ENCODE measurements around the gene EHD3. TPM values are rescaled to one million over a fixed set of nuclear protein-coding genes. Genes with fewer than 3 reads are reported as not detected.

Gene EHD3
- total and polyA plus RNA-seq, 10 donors = 4.6 to 27.2 (median 14.2) TPM

- 16 to 71% (median 47%) methylated on average over 4 of the region's 4 CpGs for WGBS, 5 donors
- H3K27ac ChIP-seq = peak overlapping the region in 4 of 8 donors; percentile 25 to 75 (median 42)
These were observed 20.1 kb upstream of the EHD3 start for GRCh38 chr2:31213601-31214443.

GRCh38 chr2:31214444-31214915 lies 19.5 kb upstream of the EHD3 start:
- intact Hi-C loops (cut with DNase I; ENCODE audit: low total_unique reads) = no loop called here
- WGBS, 5 donors = 75 to 84% (median 78%) methylated on average over 8 of the region's 8 CpGs
- TF ChIP-seq POLR2AphosphoS5 (IDR thresholded peaks at IDR 0.05) (no peak), POLR2A (IDR thresholded peaks at IDR 0.05) (no peak), CTCF (IDR thresholded peaks at IDR 0.05 in 8 of 11, conservative IDR thresholded peaks at IDR 0.05 in 3 of 11) (no peak)
- H3K9me3 ChIP-seq = no peaks in the 10 kb centered on the region
- no peak for DNase-seq
- peaks cover 0 to 53% (median 32%) of the 10 kb centered on the region in 6 donors for H3K4me1 ChIP-seq
- no peaks in the 10 kb centered on the region for H3K36me3 ChIP-seq
- peak overlapping the region in 4 of 8 donors; percentile 25 to 75 (median 42) for H3K27ac ChIP-seq
- no peaks in the 10 kb centered on the region for H3K27me3 ChIP-seq (replicated peaks in 1 of 7)
- no peak overlapping the region for H3K4me3 ChIP-seq

More at GRCh38 chr2:31213601-31214443, 20.1 kb upstream of the EHD3 start:
- intact Hi-C loops (cut with DNase I; ENCODE audit: low total_unique reads) = no loop called here
- Histone ChIP-seq H3K9me3 (no peaks in the 10 kb centered on the region), H3K4me3 (no peak overlapping the region), H3K4me1 (peaks cover 0 to 46% (median 25%) of the 10 kb centered on the region in 6 donors), H3K36me3 (no peaks in the 10 kb centered on the region), H3K27me3 (replicated peaks in 1 of 7) (no peaks in the 10 kb centered on the region)
- TF ChIP-seq POLR2A (IDR thresholded peaks at IDR 0.05) (no peak), CTCF (IDR thresholded peaks at IDR 0.05 in 8 of 11, conservative IDR thresholded peaks at IDR 0.05 in 3 of 11) (no peak), POLR2AphosphoS5 (IDR thresholded peaks at IDR 0.05) (no peak)
- no peak for DNase-seq

- intact Hi-C loops (cut with DNase I; ENCODE audit: low total_unique reads) = no loop called here
- H3K4me1 ChIP-seq = peaks cover 0 to 75% (median 47%) of the 10 kb centered on the region in 6 donors
- 41 to 54% (median 48%) methylated on average over 4 to 5 of the region's 5 CpGs for WGBS, 5 donors
These were observed 17.2 kb upstream of the EHD3 start for GRCh38 chr2:31216734-31217133.

More at GRCh38 chr2:31216734-31217133, 17.2 kb upstream of the EHD3 start:
- no peak for DNase-seq
- no peaks in the 10 kb centered on the region for H3K9me3 ChIP-seq
- no peak for TF ChIP-seq POLR2AphosphoS5 (IDR thresholded peaks at IDR 0.05)
- TF ChIP-seq POLR2A (IDR thresholded peaks at IDR 0.05) = no peak
- TF ChIP-seq CTCF (IDR thresholded peaks at IDR 0.05 in 8 of 11, conservative IDR thresholded peaks at IDR 0.05 in 3 of 11) = no peak
- no peak overlapping the region for H3K4me3 ChIP-seq
- H3K27ac ChIP-seq = peak overlapping the region in 3 of 8 donors; percentile 3 to 83 (median 70)
- H3K36me3 ChIP-seq = no peaks in the 10 kb centered on the region
- no peaks in the 10 kb centered on the region for H3K27me3 ChIP-seq (replicated peaks in 1 of 7)

Measured in spleen (tissue), 11 donors.